PFSK-1 (cell line): ENCODE data around the gene TMEM52.

Source experiments
- FOXP2 ChIP-seq: optimal IDR thresholded peaks from 2 replicates; pipeline ENCODE3; 2011; ENCODE audit warnings: borderline replicate concordance, control low read depth, inconsistent platforms; ENCODE audit not compliant: insufficient read depth; ENCODE audit errors: extremely low read length, extremely low read depth
- POLR2AphosphoS5 ChIP-seq: IDR thresholded peaks from 2 replicates; pipeline ENCODE4 v1.6.1; 2012; ENCODE audit warnings: low read depth, mild to moderate bottlenecking, control low read depth, low read length, moderate library complexity
- REST ChIP-seq, 2 experiments: IDR thresholded peaks; 2 replicates each; pipeline versions ENCODE4 v1.6.1 to v1.8.0; 2011 to 2012; ENCODE audit warnings: low read depth in 2 of 2, low read length in 2 of 2, control low read depth in 1 of 2, inconsistent platforms in 1 of 2, mild to moderate bottlenecking in 1 of 2, moderate library complexity in 1 of 2; ENCODE audit not compliant: insufficient read depth in 1 of 2
- SIN3A ChIP-seq: IDR thresholded peaks from 2 replicates; pipeline ENCODE4 v1.6.1; 2012; ENCODE audit warnings: mild to moderate bottlenecking, low read length, moderate library complexity, borderline replicate concordance; ENCODE audit not compliant: insufficient read depth
- TAF1 ChIP-seq: IDR thresholded peaks from 2 replicates; pipeline ENCODE4 v1.6.1; 2012; ENCODE audit warnings: low read length, control low read depth, borderline replicate concordance; ENCODE audit not compliant: insufficient read depth

TMEM52 gene

GRCh38 chr1:1922702-1922955 is 3.5 kb upstream of the TMEM52 start:
- TF ChIP-seq POLR2AphosphoS5 (no peak), REST (IDR thresholded peaks at IDR 0.05; ENCODE audit: insufficient read depth in 1 of 2, low read depth in 2 of 2, low read length in 2 of 2) (no peak), TAF1 (no peak), FOXP2 (no peak), SIN3A (no peak)

- no peak for TF ChIP-seq TAF1
- no peak for TF ChIP-seq FOXP2
- no peak for TF ChIP-seq REST (IDR thresholded peaks at IDR 0.05; ENCODE audit: insufficient read depth in 1 of 2, low read depth in 2 of 2, low read length in 2 of 2)
- TF ChIP-seq SIN3A = no peak
- no peak for TF ChIP-seq POLR2AphosphoS5
Measured at GRCh38 chr1:1921901-1922701, 3.0 kb upstream of the TMEM52 start.

GRCh38 chr1:1921459-1921862 is 2.4 kb upstream of the TMEM52 start:
- TF ChIP-seq FOXP2 = no peak
- no peak for TF ChIP-seq POLR2AphosphoS5
- TF ChIP-seq SIN3A = no peak
- no peak for TF ChIP-seq REST (IDR thresholded peaks at IDR 0.05; ENCODE audit: insufficient read depth in 1 of 2, low read depth in 2 of 2, low read length in 2 of 2)
- TF ChIP-seq TAF1 = no peak

DNA sequence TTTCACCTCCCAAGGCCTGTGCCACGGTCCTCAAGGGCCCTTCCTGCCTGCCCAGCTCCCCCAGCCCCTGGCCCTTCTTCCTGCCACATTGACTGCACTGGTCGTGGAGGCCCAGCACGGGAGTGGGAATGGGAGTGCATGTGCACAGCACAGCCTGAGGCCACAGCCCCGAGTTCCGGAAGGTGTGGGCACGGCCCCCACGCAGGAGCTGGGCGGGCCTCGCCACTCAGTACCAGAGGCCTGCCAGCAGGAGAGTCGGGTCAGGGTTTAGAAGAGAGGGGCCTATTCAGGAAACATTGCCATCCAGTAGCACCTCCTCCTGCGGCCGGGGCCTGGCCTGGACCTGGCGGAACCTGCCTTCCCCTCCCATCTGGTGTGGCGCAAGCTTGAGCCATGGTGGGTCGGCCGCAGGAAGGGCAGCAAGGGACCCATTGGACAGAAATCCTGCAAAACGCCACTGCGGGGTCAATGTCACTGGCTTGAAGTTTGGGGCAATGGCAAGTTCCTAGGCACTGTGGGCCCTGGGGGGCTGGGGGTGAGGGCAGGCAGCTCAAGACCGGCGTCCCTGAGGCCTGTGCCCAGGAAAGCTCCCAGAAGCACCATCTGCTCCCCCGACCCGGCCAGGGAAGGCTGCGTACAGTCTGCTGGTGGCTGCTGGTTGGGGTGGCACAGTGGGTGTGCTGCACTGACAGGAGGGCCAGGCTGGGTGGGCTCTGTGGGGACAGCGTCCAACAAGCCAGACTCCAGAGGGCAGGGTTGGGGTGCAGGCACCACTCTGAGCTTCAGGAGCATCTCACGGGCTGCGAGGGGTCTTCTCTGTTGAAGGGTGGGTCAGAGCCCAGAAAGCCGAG is 1.8 kb upstream of the TMEM52 start:
- TF ChIP-seq POLR2AphosphoS5 (no peak), FOXP2 (no peak), SIN3A (no peak), REST (IDR thresholded peaks at IDR 0.05; ENCODE audit: insufficient read depth in 1 of 2, low read depth in 2 of 2, low read length in 2 of 2) (no peak), TAF1 (no peak)
